HG02763 (cell line): ENCODE measurements around the gene COASY.
"Not testable (repeated sequence)": the region's sequence is repeated elsewhere in the genome, so short reads cannot be mapped to it uniquely, and the experiment has no call there.

ENCODE experiments used
- ATAC-seq: cut with Tn5 transposase; IDR thresholded peaks from one replicate; pipeline ENCODE4 v1.9.1; 2021; ENCODE audit warnings: mild to moderate bottlenecking, moderate library complexity; ENCODE audit not compliant: unreplicated experiment

Gene COASY

DNA sequence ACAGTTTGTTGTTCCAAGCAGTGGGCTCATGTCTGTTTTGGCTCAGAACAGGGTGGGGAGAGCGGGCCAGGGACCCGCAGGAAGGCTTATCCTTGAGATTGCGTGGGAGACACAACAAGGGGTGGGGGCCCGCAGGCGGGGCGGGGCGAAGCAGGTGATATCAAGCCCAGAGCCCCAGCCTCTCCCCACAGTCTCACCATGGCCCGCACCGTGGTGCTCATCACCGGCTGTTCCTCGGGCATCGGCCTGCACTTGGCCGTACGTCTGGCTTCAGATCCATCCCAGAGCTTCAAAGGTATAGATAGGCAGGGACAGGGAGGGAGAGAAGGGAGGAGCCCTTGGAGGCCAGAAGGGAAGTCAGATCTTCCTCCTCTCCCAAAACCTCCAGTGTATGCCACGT is 9.2 kb upstream of the COASY start, which contains the start of gene HSD17B1:
HSD17B1 (plus strand) TSS at position 188 of the 400 bp plus-strand sequence; CDS start at position 199, 11 bp downstream.
- ATAC-seq: not testable (repeated sequence)

DNA sequence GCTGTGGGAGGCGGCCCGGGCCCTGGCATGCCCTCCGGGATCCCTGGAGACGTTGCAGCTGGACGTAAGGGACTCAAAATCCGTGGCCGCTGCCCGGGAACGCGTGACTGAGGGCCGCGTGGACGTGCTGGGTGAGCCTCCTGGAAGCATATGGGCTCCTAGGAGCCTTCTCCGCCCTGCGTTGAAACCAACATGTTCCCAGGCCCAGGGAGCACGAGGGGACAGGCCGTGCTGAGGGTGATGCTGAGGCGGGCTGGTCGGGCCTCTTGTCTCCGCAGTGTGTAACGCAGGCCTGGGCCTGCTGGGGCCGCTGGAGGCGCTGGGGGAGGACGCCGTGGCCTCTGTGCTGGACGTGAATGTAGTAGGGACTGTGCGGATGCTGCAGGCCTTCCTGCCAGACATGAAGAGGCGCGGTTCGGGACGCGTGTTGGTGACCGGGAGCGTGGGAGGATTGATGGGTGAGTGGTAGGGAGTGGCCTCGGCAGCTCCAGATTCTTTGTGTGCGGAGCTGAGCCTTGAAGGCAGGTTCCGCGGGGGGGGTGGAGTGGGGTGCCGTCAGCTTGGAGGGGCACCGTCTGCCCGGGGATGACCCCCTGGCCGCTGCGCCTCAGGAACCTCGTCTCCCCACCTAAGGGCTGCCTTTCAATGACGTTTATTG is 8.7 kb upstream of the COASY start:
- ATAC-seq: no peak

DNA sequence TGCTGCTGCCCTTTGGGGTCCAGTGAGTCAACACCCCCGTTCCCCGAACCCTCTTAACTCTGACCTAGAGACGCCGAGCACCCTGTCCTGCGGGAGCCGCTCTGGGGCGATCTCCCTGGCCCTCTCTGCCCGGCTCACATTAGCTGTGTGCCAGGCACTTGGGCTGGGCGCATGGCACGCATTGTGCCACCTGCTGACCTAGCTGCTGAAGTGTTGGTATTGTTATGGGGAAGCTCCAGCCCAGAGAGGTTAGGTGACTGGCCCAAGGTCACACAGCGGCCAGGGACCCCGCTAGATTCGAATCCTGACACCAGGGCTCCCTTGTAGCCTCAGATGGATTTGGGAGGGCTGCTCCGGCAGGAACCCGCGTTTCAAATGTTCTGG is 8.1 kb upstream of the COASY start:
- no peak for ATAC-seq

DNA sequence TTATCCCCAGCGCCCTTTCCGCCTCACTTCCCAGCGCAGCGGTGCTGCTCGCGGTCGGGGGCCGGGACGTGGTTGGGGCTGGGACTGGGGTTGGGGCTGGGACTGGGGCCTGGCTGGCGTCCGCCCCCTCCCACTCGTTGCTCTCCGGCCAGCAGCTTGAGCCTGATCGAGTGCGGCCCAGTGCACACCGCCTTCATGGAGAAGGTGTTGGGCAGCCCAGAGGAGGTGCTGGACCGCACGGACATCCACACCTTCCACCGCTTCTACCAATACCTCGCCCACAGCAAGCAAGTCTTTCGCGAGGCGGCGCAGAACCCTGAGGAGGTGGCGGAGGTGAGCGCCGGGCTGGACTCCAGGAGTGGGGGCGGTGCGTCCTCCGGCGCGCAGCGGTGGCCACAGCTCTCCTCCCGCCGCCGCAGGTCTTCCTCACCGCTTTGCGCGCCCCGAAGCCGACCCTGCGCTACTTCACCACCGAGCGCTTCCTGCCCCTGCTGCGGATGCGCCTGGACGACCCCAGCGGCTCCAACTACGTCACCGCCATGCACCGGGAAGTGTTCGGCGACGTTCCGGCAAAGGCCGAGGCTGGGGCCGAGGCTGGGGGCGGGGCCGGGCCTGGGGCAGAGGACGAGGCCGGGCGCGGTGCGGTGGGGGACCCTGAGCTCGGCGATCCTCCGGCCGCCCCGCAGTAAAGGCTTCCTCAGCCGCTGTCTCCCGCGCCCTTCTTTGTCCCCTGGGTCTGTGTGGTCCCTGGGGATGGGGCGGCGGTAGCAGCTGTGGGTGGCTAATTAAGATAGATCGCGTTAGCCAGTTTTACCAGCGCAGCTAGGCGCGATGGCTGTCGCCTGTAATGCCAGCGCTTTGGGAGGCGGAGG is 7.5 kb upstream of the COASY start:
- peak; percentile 79 for ATAC-seq

DNA sequence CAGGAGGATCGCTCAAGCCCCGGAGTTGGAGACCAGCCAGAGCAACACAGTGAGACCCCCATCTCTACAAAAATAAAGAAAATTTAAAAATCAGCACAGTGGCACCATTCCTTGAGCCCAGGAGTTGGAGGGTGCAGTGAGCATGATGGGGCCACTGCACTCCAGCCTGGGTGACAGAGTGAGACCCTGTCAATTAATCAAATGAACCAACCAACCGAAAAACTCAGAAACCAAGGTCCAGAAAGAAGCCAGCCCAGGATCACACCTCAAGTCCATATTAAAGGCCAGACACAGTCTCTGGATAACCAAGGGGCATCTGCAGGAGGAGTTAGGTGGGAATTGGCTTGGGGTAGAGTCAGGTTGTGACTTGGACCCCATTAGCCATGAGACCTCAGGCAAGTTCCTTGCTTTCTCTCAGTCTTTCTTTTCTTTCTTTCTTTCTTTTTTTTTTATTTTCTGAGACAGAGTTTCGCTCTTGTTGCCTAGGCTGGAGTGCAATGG is 6.8 kb upstream of the COASY start:
- no peak for ATAC-seq

DNA sequence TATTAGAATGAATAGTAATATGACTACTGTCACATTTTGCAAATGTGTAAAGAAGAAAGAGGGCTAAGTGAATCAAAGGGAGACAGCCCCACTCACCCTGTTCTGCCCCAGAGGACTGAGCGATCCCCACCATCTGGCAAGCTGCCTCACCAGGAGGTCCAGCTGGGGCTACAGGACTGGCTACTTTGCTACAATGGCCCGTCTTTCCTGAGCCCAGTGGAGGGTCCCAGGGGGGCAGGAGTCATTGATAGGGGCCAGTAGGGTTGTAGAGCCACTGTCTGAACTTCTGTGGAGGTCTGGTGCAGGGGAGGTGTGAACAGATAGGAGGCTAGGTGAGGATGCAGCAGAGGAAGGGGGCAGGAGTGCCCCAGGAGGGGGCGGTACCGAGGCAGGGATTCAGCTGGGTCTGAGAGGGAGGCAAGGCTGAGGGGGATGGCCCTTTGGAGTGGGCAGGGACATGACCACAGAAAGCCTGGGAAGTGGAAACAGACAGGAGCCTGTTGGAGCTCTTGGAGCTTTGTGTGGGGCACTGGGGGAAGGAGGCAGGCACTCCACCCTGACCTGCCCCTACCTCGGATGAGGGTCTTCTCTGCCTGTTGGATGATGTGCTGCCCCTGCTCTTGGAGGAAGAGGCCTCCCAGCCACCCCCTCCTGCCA is 5.9 kb upstream of the COASY start:
- ATAC-seq: not testable (repeated sequence)

DNA sequence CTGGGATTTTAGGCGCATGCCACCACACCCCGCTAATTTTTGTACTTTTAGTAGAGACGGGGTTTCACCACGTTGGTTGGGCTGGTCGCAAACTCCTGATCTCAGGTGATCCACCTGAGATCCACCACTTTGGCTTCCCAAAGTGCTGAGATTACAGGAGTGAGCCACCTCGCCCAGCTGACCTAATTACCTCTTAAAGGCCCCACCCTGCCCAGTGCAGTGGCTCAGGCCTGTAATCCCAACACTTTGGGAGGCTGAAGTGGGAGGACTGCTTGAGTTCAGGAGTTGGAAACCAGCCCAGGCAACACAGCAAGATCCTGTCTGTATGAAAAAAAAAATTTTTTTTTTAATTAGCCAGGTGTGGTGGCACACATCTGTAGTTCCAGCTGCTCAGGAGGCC is 2.9 kb upstream of the COASY start:
- no peak for ATAC-seq

DNA sequence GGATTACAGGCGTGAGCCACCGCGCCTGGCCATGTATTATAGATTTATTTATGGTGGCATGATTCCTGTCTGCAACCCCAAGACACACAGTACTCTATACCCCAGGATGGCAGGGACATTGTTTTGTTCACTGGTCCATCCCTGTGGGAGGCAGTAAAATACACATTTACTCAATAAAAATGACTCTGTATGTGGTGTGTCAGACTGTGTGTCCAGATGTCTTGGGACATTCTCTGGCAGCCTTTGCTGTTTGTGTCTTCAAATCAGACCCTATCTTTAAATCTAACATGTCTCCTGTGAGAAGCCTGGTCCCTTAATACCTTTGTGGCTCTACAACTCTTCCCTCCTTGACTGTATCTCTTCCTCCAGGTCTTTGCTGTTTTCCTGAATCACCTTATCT is 1.7 kb upstream of the COASY start:
- no peak for ATAC-seq

DNA sequence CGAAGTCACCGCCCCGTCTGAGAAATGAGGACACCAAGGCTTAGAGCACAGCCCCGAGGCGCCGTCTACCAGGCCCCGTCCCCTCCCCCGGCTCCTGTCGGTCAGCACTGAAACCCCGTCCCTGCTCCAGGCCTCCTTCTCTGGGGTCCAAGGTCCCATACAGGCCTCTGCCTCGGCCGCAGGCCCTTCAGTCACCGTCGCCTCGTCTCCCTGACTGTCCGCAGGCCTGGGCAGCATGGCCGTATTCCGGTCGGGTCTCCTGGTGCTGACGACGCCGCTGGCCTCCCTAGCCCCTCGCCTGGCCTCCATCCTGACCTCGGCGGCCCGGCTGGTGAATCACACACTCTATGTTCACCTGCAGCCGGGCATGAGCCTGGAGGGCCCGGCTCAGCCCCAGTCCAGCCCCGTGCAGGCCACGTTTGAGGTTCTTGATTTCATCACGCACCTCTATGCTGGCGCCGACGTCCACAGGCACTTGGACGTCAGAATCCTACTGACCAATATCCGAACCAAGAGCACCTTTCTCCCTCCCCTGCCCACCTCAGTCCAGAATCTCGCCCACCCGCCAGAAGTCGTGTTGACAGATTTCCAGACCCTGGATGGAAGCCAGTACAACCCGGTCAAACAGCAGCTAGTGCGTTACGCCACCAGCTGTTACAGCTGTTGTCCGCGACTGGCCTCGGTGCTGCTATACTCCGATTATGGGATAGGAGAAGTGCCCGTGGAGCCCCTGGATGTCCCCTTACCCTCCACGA is 617 bp downstream of the COASY start:
- ATAC-seq: no peak

DNA sequence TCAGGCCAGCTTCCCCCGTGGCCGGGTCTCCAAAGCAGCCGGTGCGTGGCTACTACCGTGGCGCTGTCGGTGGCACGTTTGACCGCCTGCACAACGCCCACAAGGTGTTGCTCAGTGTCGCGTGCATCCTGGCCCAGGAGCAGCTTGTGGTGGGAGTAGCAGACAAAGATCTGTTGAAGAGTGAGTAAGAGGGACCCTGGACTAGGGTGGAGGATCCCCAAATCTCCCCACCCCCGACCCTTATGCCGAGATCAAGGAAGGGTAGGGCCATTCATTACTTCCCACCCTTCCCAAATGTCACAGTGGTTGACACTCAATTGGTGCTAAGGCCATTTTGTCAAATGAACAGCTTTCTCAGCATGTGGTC is 1.2 kb downstream of the COASY start:
- ATAC-seq: no peak

DNA sequence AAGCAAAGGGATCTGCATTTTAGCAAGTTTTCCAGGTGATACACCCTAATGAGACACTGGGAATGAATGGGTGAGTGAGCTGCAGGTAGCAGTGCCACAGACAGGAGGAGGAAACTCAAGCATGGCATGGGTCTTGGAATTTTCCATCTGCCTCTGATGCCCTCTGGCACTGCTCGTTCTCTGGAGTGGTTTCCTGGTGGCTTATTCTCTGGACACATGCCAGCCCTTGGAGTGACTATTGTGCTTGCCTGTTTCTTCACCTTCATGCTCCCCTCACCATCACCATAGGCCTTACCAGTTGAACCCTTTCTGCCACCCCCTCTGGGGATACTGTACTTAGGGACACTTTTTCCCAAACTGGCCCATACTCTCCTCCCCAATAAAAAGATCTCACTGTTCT is 1.6 kb downstream of the COASY start:
- no peak for ATAC-seq

DNA sequence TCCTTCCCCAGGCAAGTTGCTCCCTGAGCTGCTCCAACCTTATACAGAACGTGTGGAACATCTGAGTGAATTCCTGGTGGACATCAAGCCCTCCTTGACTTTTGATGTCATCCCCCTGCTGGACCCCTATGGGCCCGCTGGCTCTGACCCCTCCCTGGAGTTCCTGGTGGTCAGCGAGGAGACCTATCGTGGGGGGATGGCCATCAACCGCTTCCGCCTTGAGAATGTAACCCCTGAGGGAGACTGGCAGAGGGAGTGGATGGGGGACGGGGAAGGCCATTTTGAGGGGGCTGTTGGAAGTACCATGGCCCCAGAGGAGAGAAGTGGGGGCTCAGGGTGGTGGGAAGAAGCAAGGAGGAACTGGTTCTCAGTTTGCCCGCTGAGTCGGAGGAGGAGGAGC is 2.0 kb downstream of the COASY start:
- no peak for ATAC-seq

DNA sequence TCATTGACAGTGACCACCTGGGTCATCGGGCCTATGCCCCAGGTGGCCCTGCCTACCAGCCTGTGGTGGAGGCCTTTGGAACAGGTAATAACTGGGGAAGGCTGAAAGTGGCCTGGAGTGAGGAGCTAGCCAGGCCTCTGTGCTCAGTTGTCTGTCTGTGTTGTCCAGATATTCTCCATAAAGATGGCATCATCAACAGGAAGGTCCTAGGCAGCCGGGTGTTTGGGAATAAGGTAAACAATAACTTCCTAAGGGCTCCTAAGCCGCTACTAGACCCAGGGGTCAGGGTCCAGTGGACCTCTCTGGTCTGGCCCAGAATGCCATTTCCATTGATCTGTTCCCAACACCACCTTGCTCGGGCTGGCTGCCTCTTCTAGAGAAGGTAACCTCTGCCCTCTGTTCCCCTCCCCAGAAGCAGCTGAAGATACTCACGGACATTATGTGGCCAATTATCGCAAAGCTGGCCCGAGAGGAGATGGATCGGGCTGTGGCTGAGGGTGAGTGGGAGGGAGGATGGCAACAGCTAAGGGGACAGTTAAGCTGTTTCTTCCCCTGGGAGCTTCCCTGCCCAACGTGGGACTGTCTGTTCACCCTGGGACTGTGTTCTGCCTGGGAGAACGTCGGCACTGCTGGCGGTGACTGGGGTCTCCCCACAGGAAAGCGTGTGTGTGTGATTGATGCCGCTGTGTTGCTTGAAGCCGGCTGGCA is 3.0 kb downstream of the COASY start:
- no peak for ATAC-seq

DNA sequence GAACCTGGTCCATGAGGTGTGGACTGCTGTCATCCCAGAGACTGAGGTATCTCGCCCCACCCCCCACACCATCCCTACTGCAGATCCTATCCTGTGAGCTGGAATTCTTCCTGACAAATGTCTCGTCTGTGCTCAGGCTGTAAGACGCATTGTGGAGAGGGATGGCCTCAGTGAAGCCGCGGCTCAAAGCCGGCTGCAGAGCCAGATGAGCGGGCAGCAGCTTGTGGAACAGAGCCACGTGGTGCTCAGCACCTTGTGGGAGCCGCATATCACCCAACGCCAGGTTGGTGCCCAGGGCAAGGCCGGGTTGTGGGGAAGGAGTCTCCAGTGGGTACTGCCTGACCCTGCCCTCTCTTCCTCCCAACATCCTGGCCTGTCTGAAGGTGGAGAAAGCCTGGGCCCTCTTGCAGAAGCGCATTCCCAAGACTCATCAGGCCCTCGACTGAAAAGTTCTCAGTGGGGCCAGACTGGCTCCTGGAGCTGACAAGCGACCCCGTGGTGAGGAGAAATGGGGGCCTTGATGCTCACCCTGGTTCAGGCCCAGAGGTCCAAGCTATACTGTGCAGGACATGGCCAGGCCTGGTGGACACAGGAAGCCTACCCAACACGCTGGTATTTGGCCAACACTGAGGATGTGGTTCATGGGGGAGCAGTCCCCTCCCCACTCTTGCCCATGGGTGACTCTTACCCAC is 3.7 kb downstream of the COASY start:
- no peak for ATAC-seq

DNA sequence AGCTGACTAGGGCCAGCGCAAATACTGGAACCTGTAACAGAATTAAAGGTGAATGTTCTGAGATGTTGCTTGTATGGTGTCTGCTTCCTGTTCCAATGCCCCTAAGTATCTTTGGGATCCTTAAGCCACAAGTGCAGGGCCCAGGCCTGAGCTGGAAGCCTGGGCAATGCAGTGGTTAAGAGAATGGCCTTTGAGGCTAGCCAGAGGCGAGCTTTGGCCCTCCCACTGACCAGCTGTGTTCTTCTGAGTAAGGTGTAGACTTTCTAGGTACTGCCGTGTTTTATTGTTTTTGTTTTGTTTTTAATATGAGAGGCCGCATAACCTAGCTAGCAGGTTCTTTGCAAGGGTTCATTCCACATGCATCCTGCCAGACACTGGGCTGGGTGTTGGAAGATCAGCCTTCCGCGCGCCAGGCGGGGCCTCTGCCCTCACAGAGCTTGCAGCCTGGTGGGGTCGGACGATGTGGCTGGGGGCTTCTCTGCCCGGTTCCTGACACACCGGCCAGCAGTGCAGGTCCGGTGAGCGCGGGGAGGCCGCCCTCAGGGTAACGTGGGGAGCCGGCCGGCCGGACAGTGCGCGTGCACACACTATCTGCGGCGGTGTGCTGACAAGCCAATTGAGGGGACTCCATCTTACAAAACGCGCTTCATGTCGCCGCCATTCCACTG is 4.4 kb downstream of the COASY start:
- ATAC-seq: no peak

DNA sequence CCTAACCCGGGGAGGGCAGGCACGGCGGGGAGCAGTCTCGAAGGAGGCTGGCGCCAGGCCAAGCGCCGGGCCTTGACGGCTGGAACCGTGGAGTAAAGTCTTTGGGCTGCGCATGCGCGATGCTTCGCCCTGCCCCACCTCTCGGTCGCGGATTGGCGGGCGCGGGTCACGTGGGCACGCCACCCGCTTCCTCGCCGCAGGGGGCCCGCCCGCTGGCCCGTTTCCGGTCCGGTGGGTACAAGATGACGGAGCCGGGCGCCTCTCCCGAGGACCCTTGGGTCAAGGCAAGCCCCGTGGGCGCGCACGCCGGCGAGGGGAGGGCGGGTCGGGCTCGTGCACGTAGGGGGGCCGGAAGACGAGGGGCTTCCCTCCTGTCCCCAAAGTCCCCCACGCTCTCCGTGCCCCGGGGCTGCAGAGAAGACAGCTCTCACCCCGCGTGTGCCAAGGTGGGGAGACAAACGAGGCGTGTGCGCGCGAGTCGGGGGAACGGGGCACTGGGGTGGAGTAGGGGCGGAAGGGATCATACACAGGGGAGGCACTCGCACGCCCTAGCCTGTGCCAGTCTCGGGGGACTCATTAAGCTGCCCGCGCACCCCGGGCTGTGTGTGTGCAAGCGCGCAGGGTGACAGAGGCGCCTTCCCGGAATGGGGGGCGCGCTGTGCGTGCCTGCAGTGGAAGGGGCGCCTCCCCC is 5.1 kb downstream of the COASY start, which contains the start of gene MLX:
MLX (plus strand) TSS at position 218 of the 691 bp plus-strand sequence; CDS start at position 243, 25 bp downstream.
- ATAC-seq: peak; percentile 54

DNA sequence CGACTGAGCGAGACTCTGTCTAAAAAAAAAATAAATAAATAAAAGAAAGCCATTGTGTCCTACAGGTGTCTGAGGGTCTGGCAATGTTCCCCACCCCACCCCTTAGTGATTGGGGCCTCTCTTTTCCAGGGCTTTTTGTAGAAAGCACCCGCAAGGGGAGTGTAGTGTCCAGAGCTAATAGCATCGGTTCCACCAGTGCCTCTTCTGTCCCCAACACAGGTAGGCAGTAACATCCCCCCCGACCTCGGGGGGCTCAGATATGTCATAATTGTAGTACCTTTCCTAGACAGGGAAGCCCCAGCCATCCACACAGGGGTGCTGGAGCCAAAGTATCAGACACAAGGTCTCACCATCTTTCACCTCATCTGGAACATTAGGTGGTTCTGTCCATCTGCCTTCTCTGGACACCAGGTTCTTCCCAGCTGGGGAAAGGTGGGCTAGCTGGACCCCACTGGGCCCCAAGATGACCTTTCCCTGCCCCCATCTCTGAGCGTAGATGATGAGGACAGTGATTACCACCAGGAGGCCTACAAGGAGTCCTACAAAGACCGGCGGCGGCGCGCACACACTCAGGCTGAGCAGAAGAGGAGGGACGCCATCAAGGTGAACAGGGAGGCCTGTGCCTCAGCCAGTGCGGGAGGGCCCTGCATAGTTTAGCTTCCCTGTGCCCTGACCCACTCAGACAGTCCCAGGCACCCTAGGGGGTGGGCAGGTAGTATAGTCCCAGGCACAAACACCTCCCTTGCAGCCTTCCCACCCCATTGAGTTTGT is 6.6 kb downstream of the COASY start:
- no peak for ATAC-seq
